ENCODE measurements around the gene TRNT1.

TRNT1 gene

DNA sequence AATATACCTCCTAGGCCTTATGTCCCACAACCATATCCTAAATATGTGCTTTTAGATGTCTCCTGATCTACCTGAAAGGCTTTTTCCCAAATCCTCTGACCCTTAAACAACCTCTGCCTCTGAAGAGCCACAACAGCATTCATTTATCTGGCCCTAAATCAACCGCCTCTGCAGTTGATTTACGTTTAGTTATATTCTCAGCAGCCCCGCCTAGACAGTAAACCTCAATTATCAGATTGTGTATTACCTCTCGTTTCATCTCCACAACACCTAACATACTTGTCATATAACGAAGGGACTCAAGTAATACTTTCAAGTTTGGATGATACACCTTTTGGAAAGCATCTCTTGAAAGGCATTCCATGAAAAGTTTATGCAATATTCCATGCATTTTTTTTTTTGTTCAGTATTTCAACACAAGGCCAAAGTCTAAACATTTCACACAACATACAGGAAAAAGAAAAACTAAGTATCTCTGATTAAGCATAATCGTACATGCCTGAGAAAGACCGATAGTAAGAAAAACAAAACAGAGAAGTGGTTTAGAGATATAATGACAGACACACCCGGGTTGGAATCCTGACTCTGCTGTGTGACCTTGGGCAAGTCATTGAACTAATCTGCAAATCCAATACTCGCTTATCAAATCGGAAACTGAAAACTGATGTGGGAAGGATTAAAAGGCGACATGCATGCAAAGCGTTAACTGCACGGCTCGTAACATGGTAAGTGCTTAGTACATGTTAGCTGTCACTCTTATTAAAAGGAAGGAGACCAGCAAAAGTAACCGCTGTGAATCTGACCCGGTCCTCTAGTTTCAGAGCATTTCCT, 52.0 kb downstream of the TRNT1 start:
- Mint-ChIP-seq H3K9me3 (no peaks in the 10 kb centered on the region), H3K36me3 (ENCODE audit: low read depth) (peaks cover 9% of the 10 kb centered on the region), H3K4me3 (peak overlapping the region; percentile 95), H3K4me1 (peaks cover 50% of the 10 kb centered on the region), H3K27ac (peak overlapping the region; percentile 88), H3K27me3 (no peaks in the 10 kb centered on the region)
- DNase-seq: no peak
- no peak for ATAC-seq

DNA sequence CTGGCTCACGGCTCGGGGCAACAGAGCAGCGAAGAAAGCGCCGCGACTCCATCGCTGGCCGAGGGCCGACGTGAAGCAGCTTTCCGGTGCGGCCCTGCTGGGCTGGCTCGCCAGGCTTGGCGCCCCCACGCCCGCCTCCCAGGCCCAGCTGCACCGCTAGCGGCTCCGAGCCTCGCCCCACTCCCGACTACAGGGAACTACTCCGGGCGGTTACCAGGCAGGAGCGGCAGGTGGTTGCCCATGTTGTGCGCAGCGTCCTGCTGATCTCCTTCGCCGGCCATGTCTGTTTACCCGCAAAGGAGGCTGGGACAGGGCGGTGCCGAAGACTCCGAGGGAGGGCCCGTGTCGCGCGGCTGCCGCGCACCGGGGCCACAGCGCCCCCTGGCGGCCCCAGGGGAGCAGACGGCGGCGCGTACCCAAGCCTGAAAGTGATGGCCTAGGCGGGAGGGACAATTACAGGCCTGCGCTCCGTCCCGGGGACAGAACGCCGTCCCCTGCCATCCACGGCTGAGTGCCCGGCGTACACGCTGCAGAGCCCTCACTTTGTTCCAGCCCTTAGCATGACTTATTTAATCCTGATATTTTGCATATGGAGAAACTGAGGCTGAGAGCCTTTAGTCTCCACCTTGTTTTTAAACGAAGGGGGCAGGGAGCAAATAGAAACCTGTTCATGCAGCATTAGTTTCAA, 52.8 kb downstream of the TRNT1 start, which contains the start of gene CRBN:
CRBN (minus strand) TSS at position 285 of the 688 bp plus-strand sequence; CDS start at position 281, 4 bp downstream.
- ATAC-seq: peak; percentile 98
- DNase-seq: peak; percentile 88
- no peaks in the 10 kb centered on the region for H3K27me3 Mint-ChIP-seq
- peak within 1 kb of the TSS; percentile 95 for H3K4me3 Mint-ChIP-seq
- H3K36me3 Mint-ChIP-seq (ENCODE audit: low read depth): peaks cover 4% of the 10 kb centered on the region
- no peaks in the 10 kb centered on the region for H3K9me3 Mint-ChIP-seq
- H3K27ac Mint-ChIP-seq: peak within 1 kb of the TSS; percentile 88
- peaks cover 45% of the 10 kb centered on the region for H3K4me1 Mint-ChIP-seq

DNA sequence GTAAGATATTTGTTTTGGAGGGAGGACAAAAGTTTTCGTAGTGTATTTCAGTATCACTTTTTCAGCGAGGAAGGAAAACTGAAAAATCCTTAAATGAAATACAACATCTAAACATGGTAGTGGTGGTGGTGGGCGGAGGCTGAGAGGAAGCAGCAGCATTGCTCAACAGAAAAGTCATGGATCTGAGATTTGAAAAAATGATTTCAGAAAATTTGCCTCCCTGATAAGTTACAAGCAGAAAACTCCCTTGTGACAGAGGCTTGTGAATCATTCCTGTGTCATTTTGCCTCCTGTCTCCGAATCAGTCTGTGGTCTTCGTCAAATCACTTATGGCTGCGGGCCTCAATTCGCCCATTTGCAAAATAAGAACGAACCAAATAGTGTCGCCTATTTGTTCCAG, 53.7 kb downstream of the TRNT1 start:
- Mint-ChIP-seq H3K27ac (no peak overlapping the region), H3K9me3 (no peaks in the 10 kb centered on the region), H3K36me3 (ENCODE audit: low read depth) (no peaks in the 10 kb centered on the region), H3K4me3 (no peak overlapping the region), H3K4me1 (peaks cover 38% of the 10 kb centered on the region), H3K27me3 (no peaks in the 10 kb centered on the region)
- ATAC-seq (no peak), DNase-seq (no peak)

DNA sequence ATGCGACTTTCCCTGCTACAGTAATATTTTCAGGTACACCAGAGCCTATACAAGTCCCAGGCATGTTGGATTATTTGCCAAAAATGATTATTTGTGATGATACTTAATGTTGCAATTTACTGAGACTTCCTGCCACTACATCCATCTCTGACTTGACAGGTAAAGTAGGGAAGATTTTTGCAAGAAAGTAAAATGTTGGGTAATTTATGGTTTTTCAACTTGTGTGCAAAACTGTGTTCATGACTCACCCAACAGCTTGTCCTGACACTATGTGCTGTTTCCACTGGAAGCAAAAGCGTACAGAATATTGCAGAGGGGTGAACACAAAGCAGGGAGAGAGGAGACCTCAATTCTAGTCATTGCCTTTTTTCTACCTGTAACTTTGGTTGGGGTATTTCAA, 58.1 kb downstream of the TRNT1 start:
- Mint-ChIP-seq H3K36me3 (ENCODE audit: low read depth) (no peaks in the 10 kb centered on the region), H3K27ac (no peak overlapping the region), H3K27me3 (no peaks in the 10 kb centered on the region), H3K9me3 (peaks cover 23% of the 10 kb centered on the region), H3K4me1 (peaks cover 5% of the 10 kb centered on the region), H3K4me3 (no peak overlapping the region)
- ATAC-seq: no peak
- no peak for DNase-seq

DNA sequence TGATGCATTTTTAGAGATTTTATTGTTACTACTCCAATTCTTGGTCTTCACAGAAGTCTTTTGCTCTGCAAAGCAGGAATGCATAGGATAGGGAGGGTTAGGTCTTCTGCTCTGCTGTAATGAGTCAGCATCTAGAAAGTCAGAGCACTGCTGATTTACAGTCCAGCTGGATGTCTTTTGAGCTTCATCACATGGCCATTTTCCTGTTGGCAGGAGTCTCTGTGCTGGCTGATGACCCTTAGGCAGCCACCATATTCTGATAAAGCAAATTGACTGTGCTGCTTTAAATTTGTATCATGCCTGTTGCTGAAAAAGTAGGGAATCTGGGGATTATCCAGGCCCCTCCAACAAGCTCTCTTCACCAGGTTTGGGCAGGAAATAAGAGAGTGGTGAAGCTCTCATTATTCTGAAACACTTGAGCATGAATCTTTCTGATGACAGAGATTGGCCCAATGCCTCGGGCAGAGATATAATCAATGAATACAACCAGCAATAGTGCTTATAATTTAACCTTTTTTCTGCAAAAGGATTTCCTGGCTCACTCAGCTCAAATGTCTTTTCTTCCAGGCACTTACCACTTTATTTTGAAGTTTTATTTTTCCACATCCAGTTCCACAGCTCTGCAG, 62.5 kb downstream of the TRNT1 start:
- no peaks in the 10 kb centered on the region for H3K27me3 Mint-ChIP-seq
- no peaks in the 10 kb centered on the region for H3K36me3 Mint-ChIP-seq (ENCODE audit: low read depth)
- DNase-seq (no peak), ATAC-seq (no peak)
- no peak overlapping the region for H3K27ac Mint-ChIP-seq
- no peak overlapping the region for H3K4me3 Mint-ChIP-seq
- peaks cover 23% of the 10 kb centered on the region for H3K9me3 Mint-ChIP-seq
- H3K4me1 Mint-ChIP-seq: peaks cover 23% of the 10 kb centered on the region

DNA sequence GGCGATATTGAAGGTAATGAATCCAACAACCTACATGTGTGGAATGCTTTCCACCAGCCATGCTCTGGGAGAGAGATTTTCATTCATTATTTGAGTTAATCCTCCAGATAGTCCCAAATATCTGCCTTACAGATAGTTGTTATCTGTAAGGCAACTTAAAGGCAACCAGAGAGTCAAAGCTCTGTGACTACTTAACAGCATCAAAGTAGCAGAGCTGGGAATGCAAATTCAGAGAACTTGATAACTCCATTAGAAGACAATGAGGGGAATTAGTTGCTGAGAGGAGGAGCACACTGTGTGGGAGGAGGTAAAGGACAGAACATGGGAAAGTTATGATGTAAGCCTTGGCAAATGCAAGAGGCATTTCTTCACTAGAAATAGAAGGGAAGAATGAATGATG, 63.2 kb downstream of the TRNT1 start:
- no peak for ATAC-seq

DNA sequence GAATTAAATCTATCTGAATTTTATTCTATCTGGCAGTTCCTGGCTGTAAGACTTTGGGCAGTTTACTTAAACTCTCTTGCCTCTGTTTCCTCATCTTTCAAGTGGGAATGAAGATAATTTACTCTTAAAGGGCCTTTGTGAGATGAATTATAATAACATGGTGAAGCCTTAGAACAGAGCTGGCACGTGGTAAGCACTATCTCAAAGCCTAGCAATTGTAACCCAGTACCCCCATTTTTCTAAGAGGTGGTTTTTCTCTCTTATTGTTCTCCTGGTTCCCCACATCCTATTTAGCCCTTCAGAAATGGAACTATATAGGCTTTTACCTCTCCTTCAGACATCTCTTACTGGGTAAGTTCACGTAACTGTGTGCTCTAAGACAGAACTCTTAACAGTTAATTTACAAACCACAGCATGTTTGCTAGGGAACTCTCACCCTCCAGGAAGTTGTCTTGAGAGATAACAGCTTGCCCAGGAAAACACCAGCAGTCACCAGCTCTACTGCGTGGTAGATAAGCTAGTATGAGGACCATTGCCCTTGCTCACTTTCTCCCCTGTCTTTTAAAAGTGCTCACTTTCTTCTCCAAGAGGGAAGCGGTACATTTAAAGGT, 65.0 kb downstream of the TRNT1 start:
- peaks cover 23% of the 10 kb centered on the region for H3K4me1 Mint-ChIP-seq
- no peaks in the 10 kb centered on the region for H3K36me3 Mint-ChIP-seq (ENCODE audit: low read depth)
- DNase-seq: no peak
- peaks cover 11% of the 10 kb centered on the region for H3K9me3 Mint-ChIP-seq
- H3K27ac Mint-ChIP-seq: peak overlapping the region; percentile 65
- no peaks in the 10 kb centered on the region for H3K27me3 Mint-ChIP-seq
- no peak overlapping the region for H3K4me3 Mint-ChIP-seq
- peak; percentile 21 for ATAC-seq

More for the DNA sequence above, 63.2 kb downstream of the TRNT1 start:
- no peaks in the 10 kb centered on the region for H3K27me3 Mint-ChIP-seq
- H3K9me3 Mint-ChIP-seq: peaks cover 23% of the 10 kb centered on the region
- H3K4me1 Mint-ChIP-seq: peaks cover 23% of the 10 kb centered on the region
- DNase-seq: no peak
- H3K36me3 Mint-ChIP-seq (ENCODE audit: low read depth): no peaks in the 10 kb centered on the region
- no peak overlapping the region for H3K27ac Mint-ChIP-seq
- H3K4me3 Mint-ChIP-seq: no peak overlapping the region

DNA sequence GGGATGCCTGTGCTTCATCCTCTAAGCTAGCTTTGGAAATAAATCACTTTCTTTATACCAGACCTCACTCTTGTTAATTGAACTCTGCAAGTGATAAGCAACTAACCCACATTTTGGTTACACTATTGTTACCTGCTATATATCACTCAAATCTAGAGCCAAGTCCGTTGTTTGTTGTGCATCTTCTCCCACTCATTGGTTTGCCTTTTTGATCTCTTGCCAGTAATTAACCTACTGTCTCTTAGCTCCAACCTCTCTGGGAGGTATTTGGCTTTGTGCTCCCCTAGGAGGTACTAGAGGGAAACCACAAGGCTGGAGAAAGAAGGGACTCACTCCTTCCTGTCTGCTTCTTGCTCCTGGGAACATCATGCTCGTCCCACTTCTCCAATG, 65.5 kb downstream of the TRNT1 start:
- peak; percentile 38 for ATAC-seq
- H3K4me3 Mint-ChIP-seq: no peak overlapping the region
- H3K27me3 Mint-ChIP-seq: no peaks in the 10 kb centered on the region
- DNase-seq: no peak
- peaks cover 6% of the 10 kb centered on the region for H3K9me3 Mint-ChIP-seq
- H3K36me3 Mint-ChIP-seq (ENCODE audit: low read depth): no peaks in the 10 kb centered on the region
- H3K27ac Mint-ChIP-seq: peak overlapping the region; percentile 65
- peaks cover 23% of the 10 kb centered on the region for H3K4me1 Mint-ChIP-seq

DNA sequence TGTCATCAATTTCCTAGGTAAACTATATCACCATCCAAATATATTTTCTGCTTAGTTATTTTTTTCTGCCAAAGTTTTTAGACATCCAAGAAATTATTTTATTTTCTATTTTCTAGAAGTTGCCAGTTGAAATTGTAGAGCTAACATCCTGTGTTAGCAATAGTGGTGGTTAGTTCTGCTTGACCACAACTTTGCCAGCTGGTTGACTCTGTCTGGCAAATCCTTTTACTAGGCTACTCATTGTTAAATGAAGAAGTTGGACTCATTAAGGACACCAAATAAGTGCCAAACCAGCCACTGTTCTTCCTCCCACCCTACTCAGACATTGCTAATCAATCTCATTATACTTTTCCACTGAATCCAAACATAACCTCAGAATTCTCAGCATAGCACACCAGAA, 68.1 kb downstream of the TRNT1 start:
- no peak for DNase-seq
- no peak overlapping the region for H3K4me3 Mint-ChIP-seq
- peaks cover 23% of the 10 kb centered on the region for H3K4me1 Mint-ChIP-seq
- H3K36me3 Mint-ChIP-seq (ENCODE audit: low read depth): no peaks in the 10 kb centered on the region
- ATAC-seq: no peak
- H3K27me3 Mint-ChIP-seq: no peaks in the 10 kb centered on the region
- H3K27ac Mint-ChIP-seq: no peak overlapping the region
- no peaks in the 10 kb centered on the region for H3K9me3 Mint-ChIP-seq

DNA sequence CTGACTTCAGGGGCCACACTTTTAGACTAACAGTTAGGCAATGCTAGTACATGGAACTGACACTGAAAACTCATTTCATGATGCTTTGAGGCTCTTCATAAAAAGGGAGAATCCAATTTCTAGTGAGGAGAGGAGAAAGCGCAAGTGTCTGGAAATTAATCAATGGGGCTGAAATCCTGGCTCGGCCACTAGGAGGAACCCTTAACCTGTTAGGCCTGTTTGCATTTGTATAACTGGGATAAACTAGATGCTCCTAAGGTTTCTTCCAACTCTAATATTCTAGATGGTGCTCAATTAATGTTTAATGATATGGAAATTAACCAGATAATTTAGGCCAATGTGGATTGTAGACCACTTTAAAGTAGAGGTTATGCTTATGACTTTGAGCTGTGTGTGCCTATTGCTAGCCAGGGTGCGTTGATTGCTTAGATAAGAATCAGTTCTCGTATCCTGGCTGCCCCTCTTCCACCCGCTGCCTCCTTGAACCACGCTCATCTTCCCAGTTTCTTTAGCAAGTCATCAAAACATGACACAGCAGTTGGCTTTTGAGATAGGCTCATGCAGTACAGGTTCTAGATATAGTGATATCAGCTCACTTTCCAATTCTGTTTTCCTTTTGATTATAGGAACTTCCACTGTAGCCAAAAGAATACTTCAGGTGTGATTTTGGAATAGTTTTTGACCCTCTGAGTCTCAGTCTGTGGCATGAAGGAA, 69.6 kb downstream of the TRNT1 start:
- Mint-ChIP-seq H3K27ac (no peak overlapping the region), H3K4me3 (no peak overlapping the region), H3K9me3 (no peaks in the 10 kb centered on the region), H3K4me1 (peaks cover 25% of the 10 kb centered on the region), H3K36me3 (ENCODE audit: low read depth) (no peaks in the 10 kb centered on the region), H3K27me3 (no peaks in the 10 kb centered on the region)
- DNase-seq (no peak), ATAC-seq (peak; percentile 27)
